H1 (cell line): ENCODE measurements around the gene TOR1B. TPM values are rescaled to one million over a fixed set of nuclear protein-coding genes. Genes with fewer than 3 reads are reported as not detected.

Experiments used
- CTCF ChIA-PET: fragments of 300-600 bp; sonication (Branson Sonifier 250); formaldehyde crosslinking; loops from one replicate; lab custom pipeline; 2021; ENCODE audit not compliant: partially characterized antibody; lab: Charles Lee
- POLR2A ChIA-PET: fragments of 300-600 bp; sonication (Branson Sonifier 250); formaldehyde crosslinking; loops from one replicate; lab custom pipeline; 2021; ENCODE audit warnings: inconsistent platforms; ENCODE audit not compliant: partially characterized antibody; lab: Charles Lee
- DNase-seq, 2 experiments: peaks; one replicate each; pipeline versions ENCODE4 v3.0.0 to v3.0.0-alpha.2; 2010 to 2022; ENCODE audit warnings: low spot score in 2 of 2, low read depth in 1 of 2, mixed read lengths in 1 of 2
- FAIRE-seq: peaks from 2 replicates; lab custom pipeline; 2011; peaks lifted over from hg19 to GRCh38; lab: Jason Lieb, UNC
- H2AFZ ChIP-seq: 2 replicates; pipeline ENCODE4 v1.8.1; 2012; ENCODE audit warnings: low read length, inconsistent platforms
- H2AK5ac ChIP-seq: 2 replicates; pipeline ENCODE4 v1.6.1; 2013; ENCODE audit warnings: low read depth, low read length
- H2BK120ac ChIP-seq: replicated peaks from 2 replicates; pipeline ENCODE3; 2013; ENCODE audit warnings: low read depth, low read length, inconsistent platforms
- H2BK12ac ChIP-seq: 2 replicates; pipeline ENCODE4 v1.6.1; 2013; ENCODE audit warnings: low read depth, low read length
- H2BK15ac ChIP-seq: 2 replicates; pipeline ENCODE4 v1.6.1; 2013; ENCODE audit warnings: low read length
- H2BK20ac ChIP-seq: 2 replicates; pipeline ENCODE4 v1.6.1; 2013; ENCODE audit warnings: low read length
- H2BK5ac ChIP-seq: 2 replicates; pipeline ENCODE4 v1.6.1; 2013; ENCODE audit warnings: low read depth, low read length
- H3K14ac ChIP-seq: 2 replicates; pipeline ENCODE4 v1.6.1; 2013; ENCODE audit warnings: inconsistent platforms; ENCODE audit not compliant: insufficient read length
- H3K18ac ChIP-seq: 2 replicates; pipeline ENCODE4 v1.6.1; 2013; ENCODE audit warnings: low read length; ENCODE audit errors: extremely low read depth
- H3K23ac ChIP-seq: 2 replicates; pipeline ENCODE4 v1.6.1; 2013; ENCODE audit warnings: inconsistent platforms; ENCODE audit not compliant: insufficient read length
- H3K23me2 ChIP-seq: 2 replicates; pipeline ENCODE4 v1.6.1; 2013; ENCODE audit warnings: low read depth, low read length
- H3K27ac ChIP-seq: 2 replicates; pipeline ENCODE4 v1.6.1; 2011; ENCODE audit warnings: low read depth, low read length, inconsistent platforms
- H3K27me3 ChIP-seq, 4 experiments: replicated peaks in 1 of 4; 1 replicate in 1 of 4; 2 replicates in 3 of 4; pipeline versions ENCODE4 v1.6.1 to v1.8.1; 2011 to 2013; ENCODE audit warnings: low read length in 3 of 4, mild to moderate bottlenecking in 3 of 4, inconsistent platforms in 2 of 4, mixed read lengths in 2 of 4, moderate library complexity in 1 of 4; ENCODE audit not compliant: control insufficient read depth in 3 of 4, insufficient read depth in 3 of 4; ENCODE audit errors: extremely low read depth in 1 of 4
- H3K36me3 ChIP-seq, 4 experiments: 2 replicates each; pipeline versions ENCODE4 v1.6.1 to v1.8.1; 2011 to 2013; ENCODE audit warnings: mild to moderate bottlenecking in 4 of 4, low read length in 3 of 4, moderate library complexity in 2 of 4, control low read depth in 1 of 4, inconsistent platforms in 1 of 4; ENCODE audit not compliant: insufficient read depth in 4 of 4, control insufficient read depth in 2 of 4
- H3K4ac ChIP-seq: replicated peaks from 2 replicates; pipeline ENCODE3; 2013; ENCODE audit warnings: low read length, low read depth, mixed read lengths, inconsistent platforms; ENCODE audit not compliant: insufficient read length
- H3K4me1 ChIP-seq, 4 experiments: replicated peaks in 1 of 4; 1 replicate in 1 of 4; 2 replicates in 3 of 4; pipeline versions ENCODE4 v1.6.1 to v1.8.1; 2011 to 2013; ENCODE audit warnings: low read length in 3 of 4, inconsistent platforms in 2 of 4, mixed read lengths in 1 of 4; ENCODE audit not compliant: insufficient read depth in 4 of 4, control insufficient read depth in 3 of 4
- H3K4me2 ChIP-seq, 2 experiments: 2 replicates each; pipeline versions ENCODE4 v1.6.1 to v1.8.1; 2011 to 2013; ENCODE audit warnings: low read depth in 2 of 2, low read length in 2 of 2, control low read depth in 1 of 2, inconsistent platforms in 1 of 2, mild to moderate bottlenecking in 1 of 2; ENCODE audit not compliant: insufficient read depth in 1 of 2
- H3K4me3 ChIP-seq, 4 experiments: fragments of 200-600, 300-600 bp in 1 of 4; sonication (generic), shearing (Covaris generic), sonication (Bioruptor Twin) in 1 of 4; 2 replicates each; pipeline versions ENCODE4 v1.5.1 to v1.8.1; 2011 to 2016; ENCODE audit warnings: low read length in 4 of 4, low read depth in 3 of 4, control low read depth in 2 of 4, inconsistent platforms in 2 of 4, mild to moderate bottlenecking in 2 of 4, mixed read lengths in 1 of 4, moderate library complexity in 1 of 4; ENCODE audit not compliant: insufficient read depth in 2 of 4; ENCODE audit errors: extremely low read depth in 1 of 4
- H3K56ac ChIP-seq: replicated peaks from 2 replicates; pipeline ENCODE3; 2013; ENCODE audit warnings: low read depth, mild to moderate bottlenecking, mixed read lengths, low read length, inconsistent platforms; ENCODE audit not compliant: insufficient read length
- H3K79me1 ChIP-seq: 2 replicates; pipeline ENCODE4 v1.6.1; 2013; ENCODE audit warnings: low read depth, low read length, control low read depth
- H3K79me2 ChIP-seq, 2 experiments: 2 replicates each; pipeline versions ENCODE4 v1.6.1 to v1.8.1; 2012 to 2013; ENCODE audit warnings: low read length in 2 of 2, mild to moderate bottlenecking in 2 of 2, inconsistent platforms in 1 of 2; ENCODE audit not compliant: insufficient read depth in 2 of 2, control insufficient read depth in 1 of 2
- H3K9ac ChIP-seq, 4 experiments: replicated peaks in 1 of 4; 1 replicate in 1 of 4; 2 replicates in 3 of 4; pipeline versions ENCODE4 v1.6.1 to v1.8.1; 2011 to 2013; ENCODE audit warnings: low read depth in 3 of 4, low read length in 3 of 4, control low read depth in 2 of 4, mild to moderate bottlenecking in 2 of 4, moderate library complexity in 2 of 4, inconsistent platforms in 1 of 4; ENCODE audit errors: extremely low read depth in 1 of 4
- H3K9me3 ChIP-seq, 2 experiments: 2 replicates each; pipeline versions ENCODE4 v1.6.1 to v1.8.1; 2012 to 2013; ENCODE audit warnings: mild to moderate bottlenecking in 2 of 2, moderate library complexity in 2 of 2, control low read depth in 1 of 2, inconsistent platforms in 1 of 2, low read depth in 1 of 2, low read length in 1 of 2, mixed read lengths in 1 of 2; ENCODE audit not compliant: insufficient read depth in 2 of 2
- H4K20me1 ChIP-seq, 2 experiments: replicated peaks in 1 of 2; 2 replicates each; pipeline versions ENCODE3 to v1.8.1; 2011 to 2013; ENCODE audit warnings: inconsistent platforms in 2 of 2, low read length in 2 of 2, mild to moderate bottlenecking in 1 of 2; ENCODE audit not compliant: insufficient read depth in 2 of 2, control insufficient read depth in 1 of 2
- H4K5ac ChIP-seq: 2 replicates; pipeline ENCODE4 v1.6.1; 2013; ENCODE audit warnings: low read length, low read depth, mixed read lengths, inconsistent platforms; ENCODE audit not compliant: insufficient read length
- H4K8ac ChIP-seq: 2 replicates; pipeline ENCODE4 v1.8.0; 2013; ENCODE audit warnings: mild to moderate bottlenecking, moderate library complexity, low read length, inconsistent platforms; ENCODE audit not compliant: insufficient read depth; ENCODE audit errors: extremely low read depth
- H4K91ac ChIP-seq: replicated peaks from 2 replicates; pipeline ENCODE3; 2013; ENCODE audit warnings: low read length, mixed read lengths, inconsistent platforms; ENCODE audit not compliant: insufficient read length
- EGR1 ChIP-seq: IDR thresholded peaks from 2 replicates; pipeline ENCODE4 v1.6.1; 2011; ENCODE audit warnings: low read depth, low read length, borderline replicate concordance
- WGBS, 2 experiments: shearing (Covaris generic) in 1 of 2; methylation state at CpG; one replicate each; pipeline versions ENCODE4 v1.1.6 to v1.1.7; 2013 to 2015; ENCODE audit warnings: low lambda C conversion rate in 2 of 2, mixed read lengths in 2 of 2, inconsistent platforms in 1 of 2, low coverage in 1 of 2, missing lambda C conversion rate in 1 of 2; ENCODE audit not compliant: insufficient replicate concordance in 2 of 2, insufficient coverage in 1 of 2, insufficient read length in 1 of 2; ENCODE audit errors: extremely low coverage in 1 of 2, missing lambda C conversion rate in 1 of 2; 5-methylcytosine and 5-hydroxymethylcytosine counted together
- polyA plus RNA-seq, 7 experiments: library from polyadenylated mRNA; depleted of rRNA in 3 of 7; stranded (reverse) in 5 of 7; unstranded in 2 of 7; fragments of >200 nt in 5 of 7; fragments of 200-250 nt in 2 of 7; gene quantifications; 1 replicate in 5 of 7; 2 replicates in 1 of 7; 4 replicates in 1 of 7; pipeline versions ENCODE4 v1.2.1 to v1.2.3, GENCODE V29; 2011 to 2013; ENCODE audit warnings: missing spikeins in 2 of 7, mixed read lengths in 2 of 7
- total RNA-seq: library from RNA; stranded (reverse); fragmentation: NEBNext Ultra II Directional; extraction: Animal tissue kit (Norgen Biotek cat#: 25700); gene quantifications from 2 replicates; pipeline ENCODE4 v1.2.1, GENCODE V29; 2021

The TOR1B gene
- total and polyA plus RNA-seq, 2 of the 8 experiments (the other 6 are each of a cell fraction or from before 2014, with no cell fraction given) = 11.4 to 17.4 TPM

DNA sequence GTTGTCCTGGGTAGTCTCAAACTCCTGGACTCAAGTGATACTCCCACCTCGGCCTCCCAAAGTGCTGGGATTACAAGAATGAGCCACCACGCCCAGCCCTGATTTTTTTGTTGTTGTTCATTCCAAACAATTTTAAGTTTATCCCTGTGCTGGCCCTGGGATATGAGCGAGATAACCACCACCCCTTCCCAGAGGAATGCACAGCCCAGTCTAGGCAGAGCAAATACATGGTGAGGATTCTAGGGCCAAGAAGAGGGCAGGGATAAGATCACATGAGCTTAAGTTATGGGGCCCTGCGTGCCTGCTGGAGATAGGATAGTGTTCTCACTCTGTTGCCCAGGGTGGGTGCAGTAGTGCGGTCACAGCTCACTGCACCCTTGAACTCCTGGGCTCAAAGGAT, 21.0 kb upstream of the TOR1B start:
- Histone ChIP-seq H3K56ac (no peak overlapping the region), H3K4me3 (no peak overlapping the region), H3K23me2 (no peaks in the 10 kb centered on the region), H2AK5ac (no peak overlapping the region), H3K79me2 (no peaks in the 10 kb centered on the region), H3K4ac (no peak overlapping the region), H2BK12ac (no peak overlapping the region), H3K9me3 (no peaks in the 10 kb centered on the region), H3K14ac (no peak overlapping the region), H3K4me1 (no peaks in the 10 kb centered on the region), H2BK20ac (no peak overlapping the region; the same call in 1 of the 2 replicates), H3K27me3 (no peaks in the 10 kb centered on the region), H3K23ac (no peak overlapping the region), H2BK120ac (no peak overlapping the region), H3K27ac (no peak overlapping the region), H4K91ac (no peak overlapping the region), H3K79me1 (no peaks in the 10 kb centered on the region), H2AFZ (no peak overlapping the region), H4K5ac (no peak overlapping the region), H4K8ac (no peak overlapping the region), H2BK5ac (no peak overlapping the region), H4K20me1 (no peaks in the 10 kb centered on the region), H3K36me3 (no peaks in the 10 kb centered on the region), H3K9ac (no peak overlapping the region), H2BK15ac (no peak overlapping the region), H3K18ac (no peak overlapping the region), H3K4me2 (no peak overlapping the region)
- ChIA-PET CTCF (interaction anchor here (0.7 to 12.8 kb wide), 16 partner anchors 9 to 650 kb away, joined by 3 to 250 read pairs (median 10); no protein-coding TSS in a partner anchor), POLR2A (no interaction called here)
- 85% methylated on average over 5 of the region's 5 CpGs; no CpG with 5 or more reads in 1 of the 2 experiments for WGBS, 2 experiments
- DNase-seq (no peak), FAIRE-seq (no peak)
- no peak for TF ChIP-seq EGR1
